ENCODE results near the gene SCG3. TPM values are rescaled to one million over a fixed set of nuclear protein-coding genes. Genes with fewer than 3 reads are reported as not detected.

The SCG3 gene
- total RNA-seq, 1 donor from 2014 or later: not detected

GRCh38 chr15:51667478-51667877 is 13.8 kb upstream of the SCG3 start:
- no peak overlapping the region for H3K4me3 ChIP-seq
- no peak overlapping the region for H3K27ac ChIP-seq (replicated peaks)
- TF ChIP-seq, protein P1, sequence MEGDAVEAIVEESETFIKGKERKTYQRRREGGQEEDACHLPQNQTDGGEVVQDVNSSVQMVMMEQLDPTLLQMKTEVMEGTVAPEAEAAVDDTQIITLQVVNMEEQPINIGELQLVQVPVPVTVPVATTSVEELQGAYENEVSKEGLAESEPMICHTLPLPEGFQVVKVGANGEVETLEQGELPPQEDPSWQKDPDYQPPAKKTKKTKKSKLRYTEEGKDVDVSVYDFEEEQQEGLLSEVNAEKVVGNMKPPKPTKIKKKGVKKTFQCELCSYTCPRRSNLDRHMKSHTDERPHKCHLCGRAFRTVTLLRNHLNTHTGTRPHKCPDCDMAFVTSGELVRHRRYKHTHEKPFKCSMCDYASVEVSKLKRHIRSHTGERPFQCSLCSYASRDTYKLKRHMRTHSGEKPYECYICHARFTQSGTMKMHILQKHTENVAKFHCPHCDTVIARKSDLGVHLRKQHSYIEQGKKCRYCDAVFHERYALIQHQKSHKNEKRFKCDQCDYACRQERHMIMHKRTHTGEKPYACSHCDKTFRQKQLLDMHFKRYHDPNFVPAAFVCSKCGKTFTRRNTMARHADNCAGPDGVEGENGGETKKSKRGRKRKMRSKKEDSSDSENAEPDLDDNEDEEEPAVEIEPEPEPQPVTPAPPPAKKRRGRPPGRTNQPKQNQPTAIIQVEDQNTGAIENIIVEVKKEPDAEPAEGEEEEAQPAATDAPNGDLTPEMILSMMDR (IDR thresholded peaks at IDR 0.05; ENCODE audit: borderline replicate concordance): no peak
- intact Hi-C loops (cut with micrococcal nuclease): no loop called here
- DNase-seq: no peak
- no peaks in the 10 kb centered on the region for H3K36me3 ChIP-seq
- no peaks in the 10 kb centered on the region for H3K4me1 ChIP-seq
- H3K9me3 ChIP-seq (replicated peaks): no peaks in the 10 kb centered on the region
- H3K27me3 ChIP-seq (ENCODE audit: low read depth): peaks cover 43% of the 10 kb centered on the region

GRCh38 chr15:51668446-51668845 is 12.9 kb upstream of the SCG3 start:
- Histone ChIP-seq H3K4me3 (no peak overlapping the region), H3K27ac (replicated peaks) (no peak overlapping the region), H3K27me3 (ENCODE audit: low read depth) (peaks cover 49% of the 10 kb centered on the region), H3K9me3 (replicated peaks) (no peaks in the 10 kb centered on the region), H3K4me1 (no peaks in the 10 kb centered on the region), H3K36me3 (no peaks in the 10 kb centered on the region)
- intact Hi-C loops (cut with micrococcal nuclease): no loop called here
- DNase-seq: no peak
- TF ChIP-seq, protein P1 (IDR thresholded peaks at IDR 0.05; ENCODE audit: borderline replicate concordance): no peak

DNA sequence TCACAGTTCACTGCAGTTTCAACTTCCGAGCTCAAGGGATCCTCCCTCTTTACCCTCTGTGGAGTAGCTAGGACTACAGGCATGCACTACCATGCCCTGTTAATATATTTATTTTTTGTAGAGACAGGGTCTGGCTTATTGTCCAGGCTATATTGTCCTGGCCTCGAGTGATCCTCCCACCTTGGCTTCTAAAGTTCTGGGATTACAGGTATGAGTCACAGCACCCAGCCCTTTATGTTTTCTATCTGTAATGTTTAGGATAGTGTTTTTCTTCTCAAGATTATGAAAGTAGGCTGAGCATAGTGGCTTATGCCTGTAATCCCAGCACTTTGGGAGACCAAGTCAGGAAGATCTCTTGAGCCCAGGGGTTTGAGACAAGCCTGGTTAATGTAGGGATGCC is 11.9 kb upstream of the SCG3 start:
- DNase-seq: no peak
- Histone ChIP-seq H3K36me3 (no peaks in the 10 kb centered on the region), H3K4me3 (no peak overlapping the region), H3K4me1 (no peaks in the 10 kb centered on the region), H3K9me3 (replicated peaks) (no peaks in the 10 kb centered on the region), H3K27ac (replicated peaks) (no peak overlapping the region), H3K27me3 (ENCODE audit: low read depth) (peaks cover 54% of the 10 kb centered on the region)
- TF ChIP-seq, protein P1 (IDR thresholded peaks at IDR 0.05; ENCODE audit: borderline replicate concordance): no peak
- intact Hi-C loops (cut with micrococcal nuclease): no loop called here

- peak; percentile 19 for DNase-seq
- intact Hi-C loops (cut with micrococcal nuclease): no loop called here
These were observed 9.1 kb upstream of the SCG3 start for GRCh38 chr15:51672155-51672687.

DNA sequence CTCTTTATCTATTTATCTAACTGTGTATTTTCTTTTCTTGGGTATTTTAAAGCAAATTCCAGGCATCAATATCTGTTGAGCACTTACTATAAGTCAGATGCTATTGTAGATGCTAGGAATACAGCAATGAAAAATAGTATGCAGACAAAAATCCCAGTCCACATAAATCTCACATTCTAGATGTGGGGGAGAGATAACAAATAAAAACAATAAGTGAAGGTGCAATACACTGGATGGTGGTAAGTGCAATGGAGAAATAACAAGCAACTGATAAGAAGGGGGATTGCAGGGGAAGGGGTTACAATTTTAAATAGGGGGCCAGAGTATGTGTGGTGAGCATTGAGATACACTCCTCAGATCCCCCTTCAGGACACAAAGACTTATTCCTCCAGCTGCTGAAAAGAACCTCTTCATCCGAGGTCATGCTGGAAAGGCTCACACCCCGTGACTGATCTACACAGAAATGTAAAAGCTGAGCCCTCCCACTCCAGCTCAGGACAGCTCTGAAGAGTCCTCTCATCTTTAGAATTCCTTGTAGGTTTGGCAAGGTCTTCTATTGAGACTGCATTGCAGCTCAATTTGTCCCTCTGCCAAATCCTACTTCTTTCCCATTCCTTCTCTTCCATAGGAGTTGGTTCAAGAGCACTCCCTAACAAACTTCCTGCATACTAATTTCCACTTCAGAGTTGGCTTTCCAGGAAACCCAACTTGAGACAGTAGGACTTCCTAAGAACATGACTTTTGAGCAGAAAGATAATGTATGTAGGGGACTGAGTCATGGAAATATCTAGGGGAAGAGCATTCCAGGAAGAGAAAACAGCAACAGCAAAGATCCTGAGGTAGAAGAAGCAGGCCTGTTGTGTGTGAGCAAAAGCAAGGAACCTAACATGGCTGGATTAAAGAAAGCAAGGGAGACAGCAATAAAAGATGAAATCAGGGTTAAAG is 8.1 kb upstream of the SCG3 start:
- TF ChIP-seq, protein P1 (IDR thresholded peaks at IDR 0.05; ENCODE audit: borderline replicate concordance): no peak
- no peaks in the 10 kb centered on the region for H3K4me1 ChIP-seq
- no peaks in the 10 kb centered on the region for H3K36me3 ChIP-seq
- H3K27ac ChIP-seq (replicated peaks): no peak overlapping the region
- H3K4me3 ChIP-seq: no peak overlapping the region
- intact Hi-C loops (cut with micrococcal nuclease): no loop called here
- no peaks in the 10 kb centered on the region for H3K9me3 ChIP-seq (replicated peaks)
- no peak for DNase-seq
- peaks cover 46% of the 10 kb centered on the region for H3K27me3 ChIP-seq (ENCODE audit: low read depth)

More at GRCh38 chr15:51672155-51672687, 9.1 kb upstream of the SCG3 start:
- Histone ChIP-seq H3K27ac (replicated peaks) (no peak overlapping the region), H3K9me3 (replicated peaks) (no peaks in the 10 kb centered on the region), H3K36me3 (no peaks in the 10 kb centered on the region), H3K27me3 (ENCODE audit: low read depth) (peaks cover 50% of the 10 kb centered on the region), H3K4me3 (no peak overlapping the region), H3K4me1 (no peaks in the 10 kb centered on the region)
- TF ChIP-seq, protein P1 (IDR thresholded peaks at IDR 0.05; ENCODE audit: borderline replicate concordance): no peak
